ENCODE measurements around the gene SIN3A. TPM values are rescaled to one million over a fixed set of nuclear protein-coding genes. Genes with fewer than 3 reads are reported as not detected.
"Not testable (repeated sequence)": the region's sequence is repeated elsewhere in the genome, so short reads cannot be mapped to it uniquely, and the experiment has no call there.

SIN3A gene
- total RNA-seq: 10 to 100 TPM; 19.6 to 33.4 (median 23.8) TPM
- 10 to 100 TPM in 1 of 2 donors, 1 to 10 TPM in 1; 6.8 to 12.6 TPM for polyA plus RNA-seq

DNA sequence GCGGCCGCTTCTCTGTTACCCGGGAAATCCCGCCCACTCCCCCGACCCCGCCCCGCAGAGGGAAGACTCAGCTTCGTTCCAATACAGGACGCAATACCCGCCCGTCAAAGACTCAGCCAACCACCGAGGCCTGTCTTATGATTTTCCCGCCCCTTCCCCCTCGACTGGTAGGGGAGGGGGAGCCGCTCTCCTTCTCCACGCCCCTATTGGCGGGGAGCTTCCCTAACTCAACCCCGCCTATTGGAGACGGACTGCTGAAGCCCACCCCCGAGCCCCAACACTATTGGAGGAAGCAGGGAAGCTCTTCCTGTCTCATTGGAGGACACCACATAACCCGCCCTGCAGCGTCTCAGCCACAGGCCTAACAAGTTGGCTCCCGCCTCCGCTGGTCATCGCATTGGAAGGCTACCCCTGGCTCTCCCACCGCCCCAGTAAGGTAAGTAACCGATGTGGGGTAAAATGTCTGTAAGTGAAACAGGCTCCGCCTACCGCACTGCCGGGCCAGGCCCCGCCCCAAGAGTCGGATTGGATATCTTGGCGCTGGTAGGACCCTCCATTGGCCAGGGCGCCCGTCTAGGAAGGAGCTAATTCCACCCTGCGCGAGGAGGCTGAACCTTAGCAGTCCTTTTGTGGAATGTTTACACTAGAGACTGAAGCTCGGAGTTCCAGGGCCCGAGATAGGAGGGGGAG is at the start of gene SIN3A:
Gene SIN3A, minus strand, starts transcription at position 17 of the 690 bp plus-strand sequence. CDS start 21,315 bp downstream, outside the sequence.
- FAIRE-seq: peak; percentile 96
- Histone ChIP-seq H3K4me1 (peaks cover 3 to 12% (median 10%) of the 10 kb centered on the region in 3 donors), H3K4me3 (peak within 1 kb of the TSS; percentile 41 to 81 (median 60)), H3K27me3 (no peaks in the 10 kb centered on the region), H3K9me3 (no peaks in the 10 kb centered on the region), H3K27ac (peak within 1 kb of the TSS; percentile 82 to 96 (median 92)), H3K36me3 (no peaks in the 10 kb centered on the region)
- TF ChIP-seq, protein P1, sequence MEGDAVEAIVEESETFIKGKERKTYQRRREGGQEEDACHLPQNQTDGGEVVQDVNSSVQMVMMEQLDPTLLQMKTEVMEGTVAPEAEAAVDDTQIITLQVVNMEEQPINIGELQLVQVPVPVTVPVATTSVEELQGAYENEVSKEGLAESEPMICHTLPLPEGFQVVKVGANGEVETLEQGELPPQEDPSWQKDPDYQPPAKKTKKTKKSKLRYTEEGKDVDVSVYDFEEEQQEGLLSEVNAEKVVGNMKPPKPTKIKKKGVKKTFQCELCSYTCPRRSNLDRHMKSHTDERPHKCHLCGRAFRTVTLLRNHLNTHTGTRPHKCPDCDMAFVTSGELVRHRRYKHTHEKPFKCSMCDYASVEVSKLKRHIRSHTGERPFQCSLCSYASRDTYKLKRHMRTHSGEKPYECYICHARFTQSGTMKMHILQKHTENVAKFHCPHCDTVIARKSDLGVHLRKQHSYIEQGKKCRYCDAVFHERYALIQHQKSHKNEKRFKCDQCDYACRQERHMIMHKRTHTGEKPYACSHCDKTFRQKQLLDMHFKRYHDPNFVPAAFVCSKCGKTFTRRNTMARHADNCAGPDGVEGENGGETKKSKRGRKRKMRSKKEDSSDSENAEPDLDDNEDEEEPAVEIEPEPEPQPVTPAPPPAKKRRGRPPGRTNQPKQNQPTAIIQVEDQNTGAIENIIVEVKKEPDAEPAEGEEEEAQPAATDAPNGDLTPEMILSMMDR (IDR thresholded peaks at IDR 0.05): no peak
- DNase-seq: peak; percentile 96 to 99 (median 99)
- WGBS, 2 donors: 1% methylated on average over 31 to 39 of the region's 39 CpGs
- ATAC-seq: peak; percentile 44 to 65 (median 56)
- intact Hi-C loops (cut with DNase I): no loop called here

DNA sequence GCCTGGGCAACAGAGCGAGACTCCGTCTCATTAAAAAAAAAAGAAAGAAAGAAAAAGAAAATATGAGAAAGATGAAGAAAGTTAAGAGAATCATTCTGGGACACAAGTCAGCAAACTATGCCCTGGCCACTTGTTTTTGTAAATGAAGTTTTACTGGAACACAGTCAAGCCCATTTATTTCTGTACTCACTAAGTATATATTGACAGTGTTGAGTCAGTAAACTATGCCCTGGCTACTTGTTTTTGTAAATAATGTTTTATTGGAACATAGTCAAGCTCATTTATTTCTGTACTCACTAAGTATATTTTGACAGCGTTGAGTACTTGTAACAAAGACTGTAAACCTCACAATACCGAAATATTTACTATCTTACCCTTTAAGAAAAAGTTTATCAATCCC is 42.2 kb upstream of the SIN3A start:
- FAIRE-seq: no peak
- Histone ChIP-seq H3K27ac (no peak overlapping the region), H3K4me1 (no peaks in the 10 kb centered on the region), H3K9me3 (no peaks in the 10 kb centered on the region), H3K4me3 (no peak overlapping the region), H3K36me3 (no peaks in the 10 kb centered on the region), H3K27me3 (no peaks in the 10 kb centered on the region)
- TF ChIP-seq, protein P1 (IDR thresholded peaks at IDR 0.05): no peak
- 96 to 97% methylated on average over 4 of the region's 4 CpGs for WGBS, 2 donors
- ATAC-seq: no peak
- intact Hi-C loops (cut with DNase I): no loop called here
- no peak for DNase-seq

DNA sequence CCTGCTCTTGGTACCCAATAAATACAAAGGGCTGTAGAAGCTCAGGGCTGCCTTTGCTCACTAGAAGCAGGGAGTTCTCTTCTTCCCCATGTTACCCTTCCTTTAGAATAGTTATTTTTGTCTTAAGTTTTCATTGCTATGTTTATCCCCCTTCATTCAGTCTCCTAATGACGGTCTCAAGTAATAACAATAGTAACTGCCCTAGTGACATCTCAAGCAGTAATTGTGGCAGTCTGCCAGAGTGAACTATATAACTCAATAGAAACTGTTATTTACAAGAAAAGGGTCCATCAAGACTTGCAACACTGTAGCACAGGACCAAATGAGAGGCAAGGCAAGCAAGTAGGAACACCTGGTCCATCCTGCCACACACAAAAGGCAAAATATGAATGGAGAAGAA is 32.5 kb upstream of the SIN3A start:
- DNase-seq (no peak), FAIRE-seq (no peak), ATAC-seq (no peak)
- TF ChIP-seq, protein P1 (IDR thresholded peaks at IDR 0.05): no peak
- no peaks in the 10 kb centered on the region for H3K27me3 ChIP-seq
- 89 to 92% methylated on average over 1 of the region's 1 CpG for WGBS, 2 donors
- H3K4me3 ChIP-seq: no peak overlapping the region
- peaks cover 0 to 5% (median 0%) of the 10 kb centered on the region in 3 donors for H3K4me1 ChIP-seq
- no peak overlapping the region for H3K27ac ChIP-seq
- H3K36me3 ChIP-seq: peaks cover 0 to 2% (median 0%) of the 10 kb centered on the region in 3 donors
- no peaks in the 10 kb centered on the region for H3K9me3 ChIP-seq
- intact Hi-C loops (cut with DNase I): no loop called here

DNA sequence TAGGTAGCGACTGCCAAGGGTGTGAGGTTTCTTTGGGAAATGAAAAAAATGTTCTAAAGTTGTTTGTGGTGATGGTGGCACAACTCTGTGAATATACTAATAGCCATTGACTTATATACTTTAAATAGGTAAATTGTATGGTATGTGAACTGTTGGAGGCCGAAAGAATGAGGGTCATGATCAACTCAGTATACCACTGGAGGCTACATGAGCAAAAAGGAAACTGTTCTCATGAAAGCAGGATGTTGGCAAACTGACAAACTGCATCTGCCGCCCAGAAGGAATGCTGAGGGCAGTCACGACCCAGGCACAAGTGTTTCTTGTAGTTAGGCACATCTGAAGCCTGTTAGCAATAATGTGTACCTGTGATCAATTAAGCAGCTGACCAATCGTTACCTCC is 32.1 kb upstream of the SIN3A start:
- H3K4me1 ChIP-seq; DNase-seq; H3K36me3 ChIP-seq; H3K9me3 ChIP-seq; FAIRE-seq; H3K27ac ChIP-seq; intact Hi-C loops (cut with DNase I); H3K4me3 ChIP-seq; H3K27me3 ChIP-seq; ATAC-seq: not testable (repeated sequence)
- 92 to 93% methylated on average over 5 of the region's 5 CpGs for WGBS, 2 donors

DNA sequence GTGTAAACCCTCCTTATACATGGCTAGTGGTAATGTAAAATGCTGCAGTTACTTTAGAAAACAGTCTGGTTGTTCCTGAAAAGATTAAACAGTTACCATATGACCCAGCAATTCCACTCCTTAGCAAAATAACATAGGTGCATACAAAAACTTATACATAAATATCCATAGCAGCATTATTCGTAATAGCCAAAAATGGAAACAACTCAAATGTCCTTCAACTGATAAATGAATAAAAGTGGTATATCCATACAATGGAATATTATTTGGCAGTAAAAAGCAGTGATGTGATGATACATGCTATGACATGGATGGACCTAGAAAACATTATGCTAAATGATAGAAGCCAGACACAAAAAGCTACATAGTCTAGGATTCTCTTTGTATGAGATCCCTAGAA is 31.6 kb upstream of the SIN3A start:
- no peak overlapping the region for H3K4me3 ChIP-seq
- TF ChIP-seq, protein P1 (IDR thresholded peaks at IDR 0.05): no peak
- H3K27me3 ChIP-seq: no peaks in the 10 kb centered on the region
- no peak overlapping the region for H3K27ac ChIP-seq
- WGBS, 2 donors: 96 to 100% methylated on average over 1 of the region's 1 CpG
- no peak for FAIRE-seq
- intact Hi-C loops (cut with DNase I): no loop called here
- no peak for ATAC-seq
- H3K4me1 ChIP-seq: peaks cover 0 to 5% (median 0%) of the 10 kb centered on the region in 3 donors
- DNase-seq: no peak
- peaks cover 0 to 2% (median 0%) of the 10 kb centered on the region in 3 donors for H3K36me3 ChIP-seq
- H3K9me3 ChIP-seq: no peaks in the 10 kb centered on the region

DNA sequence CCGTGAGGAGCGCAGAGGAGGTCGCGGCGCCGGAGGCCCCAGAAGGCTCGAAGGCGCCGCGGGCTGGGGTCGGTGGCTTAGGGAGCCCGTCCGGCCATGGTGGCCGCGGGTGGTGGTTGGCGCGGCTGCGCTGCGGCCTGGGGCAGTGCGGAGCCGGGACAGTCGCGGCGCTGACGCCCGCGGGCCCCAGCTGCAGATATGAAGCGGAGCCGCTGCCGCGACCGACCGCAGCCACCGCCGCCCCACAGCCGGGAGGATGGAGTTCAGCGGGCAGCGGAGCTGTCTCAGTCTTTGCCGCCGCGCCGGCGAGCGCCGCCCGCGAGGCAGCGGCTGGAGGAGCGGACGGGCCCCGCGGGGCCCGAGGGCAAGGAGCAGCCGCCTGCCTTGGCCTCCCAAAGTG is 29.0 kb upstream of the SIN3A start:
- H3K36me3 ChIP-seq; H3K4me1 ChIP-seq; DNase-seq; ATAC-seq; H3K27me3 ChIP-seq; FAIRE-seq; H3K4me3 ChIP-seq; intact Hi-C loops (cut with DNase I); H3K27ac ChIP-seq; H3K9me3 ChIP-seq: not testable (repeated sequence)
- WGBS, 2 donors: 96 to 98% methylated on average over 38 to 54 of the region's 54 CpGs
